ENCODE measurements around the gene HPCAL1.

Gene HPCAL1

GRCh38 chr2:10476723-10477442 is 174.2 kb downstream of the HPCAL1 start:
- no peak overlapping the region for H3K4me3 ChIP-seq (ENCODE audit: low read depth, low read length)
- TF ChIP-seq, protein P1, sequence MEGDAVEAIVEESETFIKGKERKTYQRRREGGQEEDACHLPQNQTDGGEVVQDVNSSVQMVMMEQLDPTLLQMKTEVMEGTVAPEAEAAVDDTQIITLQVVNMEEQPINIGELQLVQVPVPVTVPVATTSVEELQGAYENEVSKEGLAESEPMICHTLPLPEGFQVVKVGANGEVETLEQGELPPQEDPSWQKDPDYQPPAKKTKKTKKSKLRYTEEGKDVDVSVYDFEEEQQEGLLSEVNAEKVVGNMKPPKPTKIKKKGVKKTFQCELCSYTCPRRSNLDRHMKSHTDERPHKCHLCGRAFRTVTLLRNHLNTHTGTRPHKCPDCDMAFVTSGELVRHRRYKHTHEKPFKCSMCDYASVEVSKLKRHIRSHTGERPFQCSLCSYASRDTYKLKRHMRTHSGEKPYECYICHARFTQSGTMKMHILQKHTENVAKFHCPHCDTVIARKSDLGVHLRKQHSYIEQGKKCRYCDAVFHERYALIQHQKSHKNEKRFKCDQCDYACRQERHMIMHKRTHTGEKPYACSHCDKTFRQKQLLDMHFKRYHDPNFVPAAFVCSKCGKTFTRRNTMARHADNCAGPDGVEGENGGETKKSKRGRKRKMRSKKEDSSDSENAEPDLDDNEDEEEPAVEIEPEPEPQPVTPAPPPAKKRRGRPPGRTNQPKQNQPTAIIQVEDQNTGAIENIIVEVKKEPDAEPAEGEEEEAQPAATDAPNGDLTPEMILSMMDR (IDR thresholded peaks at IDR 0.05; ENCODE audit: low read depth, low read length) = no peak

Measured in WI38 (cell line).